Smooth muscle cell (in vitro differentiated cells): ENCODE measurements around the gene CEP70. TPM values are rescaled to one million over a fixed set of nuclear protein-coding genes. Genes with fewer than 3 reads are reported as not detected.

ENCODE experiments used
- DNase-seq: peaks from one replicate; lab custom pipeline; 2025; ENCODE audit not compliant: unreplicated experiment; lab: John Stamatoyannopoulos, UW
- H2AFZ ChIP-seq: fragments of 200-600 bp; sonication (generic); 2 replicates; pipeline ENCODE4 v1.6.0; 2016; ENCODE audit warnings: antibody characterized with exemption, low read depth, mild to moderate bottlenecking
- H3F3A ChIP-seq: fragments of 200-600 bp; sonication (generic); 2 replicates; pipeline ENCODE4 v1.6.0; 2017; ENCODE audit warnings: antibody characterized with exemption, low read depth
- H3K27ac ChIP-seq: fragments of 200-600 bp; sonication (generic); 2 replicates; pipeline ENCODE4 v1.5.1; 2016; ENCODE audit warnings: low read depth, mild to moderate bottlenecking
- H3K27me3 ChIP-seq: fragments of 200-600 bp; sonication (generic); 2 replicates; pipeline ENCODE4 v1.6.1; 2016; ENCODE audit warnings: low read depth, mild to moderate bottlenecking
- H3K36me3 ChIP-seq: fragments of 200-600 bp; sonication (generic); 2 replicates; pipeline ENCODE4 v1.5.1; 2016; ENCODE audit warnings: low read depth
- H3K4me1 ChIP-seq: fragments of 200-600 bp; sonication (generic); 2 replicates; pipeline ENCODE4 v1.5.1; 2016; ENCODE audit warnings: low read depth
- H3K4me2 ChIP-seq: fragments of 200-600 bp; sonication (generic); 2 replicates; pipeline ENCODE4 v1.6.0; 2016; ENCODE audit warnings: mild to moderate bottlenecking
- H3K4me3 ChIP-seq: fragments of 200-600 bp; sonication (generic); 2 replicates; pipeline ENCODE4 v1.5.1; 2016; ENCODE audit warnings: mild to moderate bottlenecking
- H3K79me2 ChIP-seq: fragments of 200-600 bp; sonication (generic); 2 replicates; pipeline ENCODE4 v1.6.0; 2016; ENCODE audit warnings: low read depth, mild to moderate bottlenecking
- H3K9ac ChIP-seq: fragments of 200-600 bp; sonication (generic); 2 replicates; pipeline ENCODE4 v1.6.0; 2016; ENCODE audit warnings: low read depth
- H3K9me3 ChIP-seq: fragments of 200-600 bp; sonication (generic); replicated peaks from 2 replicates; pipeline ENCODE4 v1.5.1; 2016; ENCODE audit warnings: low read depth
- H4K20me1 ChIP-seq: fragments of 200-600 bp; sonication (generic); 2 replicates; pipeline ENCODE4 v1.6.0; 2016; ENCODE audit warnings: low read depth
- CTCF ChIP-seq: fragments of 200-600 bp; sonication (generic); IDR thresholded peaks from 2 replicates; pipeline ENCODE4 v1.5.1; 2017; ENCODE audit warnings: borderline replicate concordance, mild to moderate bottlenecking, antibody characterized with exemption; ENCODE audit not compliant: insufficient read depth, poor library complexity, severe bottlenecking
- WGBS: methylation state at CpG from one replicate; pipeline ENCODE4 v1.1.7; 2016; ENCODE audit warnings: low lambda C conversion rate; 5-methylcytosine and 5-hydroxymethylcytosine counted together
- polyA plus RNA-seq: library from polyadenylated mRNA; unstranded; fragments of >200 nt; fragmentation: Nextera tagmentation; extraction: Ambion mirVana; gene quantifications from 2 replicates; pipeline ENCODE4 v1.2.1, GENCODE V29; 2016
- total RNA-seq: library from RNA; depleted of rRNA; stranded (reverse); fragments of >200 nt; gene quantifications from 2 replicates; pipeline ENCODE4 v1.2.3, GENCODE V29; 2014

CEP70 gene
- total and polyA plus RNA-seq, 2 experiments from 2014 or later: 6.3 to 17.1 TPM

GRCh38 chr3:138468886-138469285 is 125.2 kb downstream of the CEP70 start:
- WGBS: 59% methylated on average over 2 of the region's 2 CpGs
- Histone ChIP-seq H4K20me1 (no peaks in the 10 kb centered on the region), H3K27me3 (no peaks in the 10 kb centered on the region), H3K4me3 (no peak overlapping the region), H3F3A (no peaks in the 10 kb centered on the region), H3K27ac (no peak overlapping the region), H3K9ac (no peak overlapping the region), H2AFZ (no peak overlapping the region), H3K9me3 (no peaks in the 10 kb centered on the region), H3K79me2 (no peaks in the 10 kb centered on the region), H3K4me2 (no peak overlapping the region), H3K4me1 (no peaks in the 10 kb centered on the region), H3K36me3 (no peaks in the 10 kb centered on the region)
- TF ChIP-seq CTCF: no peak
- DNase-seq: no peak

DNA sequence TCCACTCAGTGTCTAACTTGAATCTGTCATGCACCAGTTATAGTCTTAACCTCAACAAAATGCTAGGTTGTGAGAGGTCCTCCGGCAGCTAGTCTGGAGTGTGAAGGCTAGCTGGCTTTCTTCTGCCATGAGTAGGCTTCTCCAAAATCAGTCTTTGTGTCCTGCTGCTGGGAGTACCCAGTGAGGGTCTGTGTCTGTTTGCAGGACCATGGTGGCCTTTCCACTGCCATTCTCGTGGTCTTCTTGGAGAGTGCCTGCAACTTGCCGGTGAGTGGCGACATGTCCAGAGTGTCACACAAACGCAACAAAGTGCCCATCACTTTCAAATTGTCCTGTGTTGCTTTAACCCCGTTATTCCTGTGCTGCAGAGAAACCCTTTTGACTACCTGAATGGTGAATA is 125.6 kb downstream of the CEP70 start:
- no peaks in the 10 kb centered on the region for H3K4me1 ChIP-seq
- WGBS: 85% methylated on average over 6 of the region's 6 CpGs
- H2AFZ ChIP-seq: no peak overlapping the region
- no peak for DNase-seq
- H3K79me2 ChIP-seq: no peaks in the 10 kb centered on the region
- H3K4me2 ChIP-seq: no peak overlapping the region
- H4K20me1 ChIP-seq: no peaks in the 10 kb centered on the region
- no peak for TF ChIP-seq CTCF
- H3K9me3 ChIP-seq: no peaks in the 10 kb centered on the region
- no peak overlapping the region for H3K27ac ChIP-seq
- no peak overlapping the region for H3K4me3 ChIP-seq
- H3K36me3 ChIP-seq: no peaks in the 10 kb centered on the region
- no peaks in the 10 kb centered on the region for H3K27me3 ChIP-seq
- H3F3A ChIP-seq: no peaks in the 10 kb centered on the region
- no peak overlapping the region for H3K9ac ChIP-seq

- no peaks in the 10 kb centered on the region for H3F3A ChIP-seq
- H3K9ac ChIP-seq: no peak overlapping the region
- H3K79me2 ChIP-seq: no peaks in the 10 kb centered on the region
- no peaks in the 10 kb centered on the region for H3K27me3 ChIP-seq
- H3K4me3 ChIP-seq: no peak overlapping the region
- H3K4me2 ChIP-seq: no peak overlapping the region
- DNase-seq: no peak
- H3K9me3 ChIP-seq: no peaks in the 10 kb centered on the region
- H3K36me3 ChIP-seq: no peaks in the 10 kb centered on the region
- no peak overlapping the region for H3K27ac ChIP-seq
- 97% methylated on average over 5 of the region's 5 CpGs for WGBS
- H3K4me1 ChIP-seq: no peaks in the 10 kb centered on the region
- TF ChIP-seq CTCF: no peak
- H4K20me1 ChIP-seq: no peaks in the 10 kb centered on the region
- no peak overlapping the region for H2AFZ ChIP-seq
Observed at GRCh38 chr3:138467931-138468330, 126.1 kb downstream of the CEP70 start.

- no peak for DNase-seq
- WGBS: 73% methylated on average over 2 of the region's 2 CpGs
- H3K27ac ChIP-seq: no peak overlapping the region
Observed at GRCh38 chr3:138465925-138466324, 128.1 kb downstream of the CEP70 start.

More at GRCh38 chr3:138465925-138466324, 128.1 kb downstream of the CEP70 start:
- Histone ChIP-seq H3K79me2 (no peaks in the 10 kb centered on the region), H3K4me3 (no peak overlapping the region), H3K4me2 (no peak overlapping the region), H2AFZ (no peak overlapping the region), H3K36me3 (no peaks in the 10 kb centered on the region), H3K9ac (no peak overlapping the region), H3K4me1 (no peaks in the 10 kb centered on the region), H3K9me3 (no peaks in the 10 kb centered on the region), H3F3A (no peaks in the 10 kb centered on the region), H3K27me3 (no peaks in the 10 kb centered on the region), H4K20me1 (no peaks in the 10 kb centered on the region)
- TF ChIP-seq CTCF: no peak
